DOHH2 (cell line): Measurements from ENCODE around the gene DCDC1.

ENCODE experiments used
- H3F3A ChIP-seq: fragments of 200-600 bp; sonication (generic), shearing (Covaris generic); 2 replicates; pipeline ENCODE4 v1.6.0; 2016; ENCODE audit warnings: antibody characterized with exemption, mild to moderate bottlenecking; ENCODE audit not compliant: control insufficient read depth, insufficient read depth
- H3K27ac ChIP-seq: fragments of 200-600 bp; sonication (generic); 2 replicates; pipeline ENCODE4 v1.5.1; 2014; ENCODE audit warnings: low read depth, mild to moderate bottlenecking, low read length, moderate library complexity
- H3K27me3 ChIP-seq: fragments of 200-600 bp; sonication (generic); 2 replicates; pipeline ENCODE4 v1.6.1; 2014; ENCODE audit warnings: mild to moderate bottlenecking, low read length, mixed read lengths; ENCODE audit not compliant: control insufficient read depth
- H3K36me3 ChIP-seq: fragments of 200-600 bp; sonication (generic); 2 replicates; pipeline ENCODE4 v1.6.1; 2014; ENCODE audit warnings: mild to moderate bottlenecking, low read length, moderate library complexity, mixed read lengths; ENCODE audit not compliant: control insufficient read depth
- H3K4me1 ChIP-seq: fragments of 200-600 bp; sonication (generic); 2 replicates; pipeline ENCODE4 v1.6.1; 2014; ENCODE audit warnings: mild to moderate bottlenecking, low read length, mixed read lengths; ENCODE audit not compliant: control insufficient read depth
- H3K4me2 ChIP-seq: fragments of 200-600 bp; sonication (generic); 2 replicates; pipeline ENCODE4 v1.6.0; 2014; ENCODE audit warnings: mild to moderate bottlenecking, low read length, moderate library complexity
- H3K4me3 ChIP-seq: fragments of 200-600 bp; sonication (generic); 2 replicates; pipeline ENCODE4 v1.5.1; 2014; ENCODE audit warnings: mild to moderate bottlenecking, low read length, mixed read lengths
- H3K79me2 ChIP-seq: fragments of 200-600 bp; sonication (generic); 2 replicates; pipeline ENCODE4 v1.6.1; 2014; ENCODE audit warnings: mild to moderate bottlenecking, low read length, mixed read lengths; ENCODE audit not compliant: control insufficient read depth
- H3K9me2 ChIP-seq: fragments of 200-600 bp; sonication (generic); replicated peaks from 2 replicates; pipeline ENCODE4 v1.6.1; 2014; ENCODE audit warnings: mild to moderate bottlenecking, low read length, mixed read lengths; ENCODE audit not compliant: control insufficient read depth
- H3K9me3 ChIP-seq: fragments of 200-600 bp; sonication (generic); 2 replicates; pipeline ENCODE4 v1.6.1; 2014; ENCODE audit warnings: antibody characterized with exemption, low read length, mixed read lengths; ENCODE audit not compliant: control insufficient read depth, insufficient read depth
- H4K20me1 ChIP-seq: fragments of 200-600 bp; sonication (generic); 2 replicates; pipeline ENCODE4 v1.6.0; 2014; ENCODE audit warnings: low read depth, mild to moderate bottlenecking, antibody characterized with exemption, low read length, moderate library complexity; ENCODE audit not compliant: control insufficient read depth, insufficient read depth
- EZH2phosphoT487 ChIP-seq: fragments of 200-600 bp; sonication (generic); IDR thresholded peaks from 2 replicates; pipeline ENCODE4 v1.6.1; 2017; ENCODE audit warnings: borderline replicate concordance, mild to moderate bottlenecking, antibody characterized with exemption, low read length, moderate library complexity, mixed read lengths
- TF ChIP-seq, protein P1 (sequence below): fragments of 200-600 bp; sonication (generic); IDR thresholded peaks from one replicate; pipeline ENCODE4 v1.5.1; 2014; ENCODE audit warnings: antibody characterized with exemption, mild to moderate bottlenecking, low read depth, low read length; ENCODE audit not compliant: poor library complexity, severe bottlenecking

Gene DCDC1

DNA sequence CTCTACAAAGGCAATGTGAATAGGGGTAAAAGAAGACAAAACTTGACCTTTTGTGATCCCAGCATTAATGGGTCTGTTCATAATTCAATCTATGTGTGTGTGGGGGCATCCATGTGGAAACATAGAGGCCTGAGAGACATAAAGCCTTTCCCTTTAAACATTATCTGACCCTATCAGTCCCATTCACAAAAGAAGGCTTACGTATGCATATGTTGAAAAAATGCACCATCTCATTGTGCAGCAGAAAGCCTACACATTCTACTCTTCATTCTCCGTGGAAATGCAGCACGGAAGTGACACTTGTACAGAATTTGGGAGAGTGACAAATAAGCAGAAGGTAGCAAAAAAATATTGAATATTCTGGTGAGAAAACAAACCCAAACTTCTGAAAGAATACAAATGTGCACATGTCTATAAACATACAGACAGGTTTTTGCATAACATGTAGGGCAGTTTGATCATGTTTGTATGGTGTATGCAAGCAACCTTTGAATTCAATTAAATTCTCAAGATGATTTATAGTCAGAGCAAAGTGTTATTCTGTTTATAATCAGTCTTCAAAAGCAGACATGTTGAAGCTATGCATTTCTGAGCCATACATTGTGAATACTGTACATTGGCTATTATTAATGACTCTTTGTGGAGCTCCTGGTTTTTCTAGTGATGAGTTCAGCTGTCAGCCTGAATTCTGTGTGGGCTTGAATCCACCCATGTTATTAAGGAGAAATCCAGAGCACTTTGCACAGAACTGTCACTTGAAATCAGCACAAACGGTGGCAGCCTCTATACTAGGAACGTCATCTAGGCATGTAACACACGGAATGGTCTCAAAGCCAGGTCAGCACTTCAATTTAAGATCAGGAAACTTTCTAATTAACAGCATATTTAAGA, 236.8 kb downstream of the DCDC1 start:
- Histone ChIP-seq H3K9me2 (no peaks in the 10 kb centered on the region), H3K4me3 (no peak overlapping the region), H3K4me2 (no peak overlapping the region), H3F3A (no peaks in the 10 kb centered on the region), H4K20me1 (no peaks in the 10 kb centered on the region), H3K36me3 (no peaks in the 10 kb centered on the region), H3K4me1 (no peaks in the 10 kb centered on the region), H3K9me3 (no peaks in the 10 kb centered on the region), H3K27me3 (no peaks in the 10 kb centered on the region), H3K27ac (no peak overlapping the region), H3K79me2 (no peaks in the 10 kb centered on the region)
- TF ChIP-seq EZH2phosphoT487: no peak
- TF ChIP-seq, protein P1, sequence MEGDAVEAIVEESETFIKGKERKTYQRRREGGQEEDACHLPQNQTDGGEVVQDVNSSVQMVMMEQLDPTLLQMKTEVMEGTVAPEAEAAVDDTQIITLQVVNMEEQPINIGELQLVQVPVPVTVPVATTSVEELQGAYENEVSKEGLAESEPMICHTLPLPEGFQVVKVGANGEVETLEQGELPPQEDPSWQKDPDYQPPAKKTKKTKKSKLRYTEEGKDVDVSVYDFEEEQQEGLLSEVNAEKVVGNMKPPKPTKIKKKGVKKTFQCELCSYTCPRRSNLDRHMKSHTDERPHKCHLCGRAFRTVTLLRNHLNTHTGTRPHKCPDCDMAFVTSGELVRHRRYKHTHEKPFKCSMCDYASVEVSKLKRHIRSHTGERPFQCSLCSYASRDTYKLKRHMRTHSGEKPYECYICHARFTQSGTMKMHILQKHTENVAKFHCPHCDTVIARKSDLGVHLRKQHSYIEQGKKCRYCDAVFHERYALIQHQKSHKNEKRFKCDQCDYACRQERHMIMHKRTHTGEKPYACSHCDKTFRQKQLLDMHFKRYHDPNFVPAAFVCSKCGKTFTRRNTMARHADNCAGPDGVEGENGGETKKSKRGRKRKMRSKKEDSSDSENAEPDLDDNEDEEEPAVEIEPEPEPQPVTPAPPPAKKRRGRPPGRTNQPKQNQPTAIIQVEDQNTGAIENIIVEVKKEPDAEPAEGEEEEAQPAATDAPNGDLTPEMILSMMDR: no peak

DNA sequence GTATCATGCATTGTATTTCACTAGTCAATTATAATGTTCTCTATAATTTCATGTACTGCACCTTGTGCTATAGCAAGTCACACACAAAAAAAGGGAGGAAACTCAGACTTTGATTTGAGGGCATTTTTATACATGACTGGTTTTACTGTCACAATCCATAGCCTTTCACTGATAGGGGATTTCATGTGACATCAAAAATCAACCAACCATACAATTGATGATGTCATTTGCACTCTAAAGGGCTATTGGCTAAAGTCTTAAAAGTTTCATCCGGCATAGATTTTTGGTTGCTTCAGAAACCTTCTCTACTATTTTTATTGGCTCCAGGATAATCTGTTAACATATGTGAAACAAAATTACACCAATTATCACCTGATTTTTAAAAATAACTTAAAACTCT, 237.8 kb downstream of the DCDC1 start:
- Histone ChIP-seq H3K4me2 (no peak overlapping the region), H4K20me1 (no peaks in the 10 kb centered on the region), H3K36me3 (no peaks in the 10 kb centered on the region), H3K4me3 (no peak overlapping the region), H3K27ac (no peak overlapping the region), H3K9me2 (no peaks in the 10 kb centered on the region), H3K9me3 (no peaks in the 10 kb centered on the region), H3K79me2 (no peaks in the 10 kb centered on the region), H3K27me3 (no peaks in the 10 kb centered on the region), H3K4me1 (no peaks in the 10 kb centered on the region), H3F3A (no peaks in the 10 kb centered on the region)
- TF ChIP-seq, protein P1: no peak
- no peak for TF ChIP-seq EZH2phosphoT487

GRCh38 chr11:31127290-31127689, 242.2 kb downstream of the DCDC1 start:
- Histone ChIP-seq H3K79me2 (no peaks in the 10 kb centered on the region), H3K9me2 (no peaks in the 10 kb centered on the region), H3K27me3 (no peaks in the 10 kb centered on the region), H3K4me1 (no peaks in the 10 kb centered on the region), H3F3A (no peaks in the 10 kb centered on the region), H3K9me3 (no peaks in the 10 kb centered on the region), H4K20me1 (no peaks in the 10 kb centered on the region), H3K27ac (no peak overlapping the region), H3K36me3 (no peaks in the 10 kb centered on the region), H3K4me2 (no peak overlapping the region), H3K4me3 (no peak overlapping the region)
- TF ChIP-seq, protein P1: no peak
- TF ChIP-seq EZH2phosphoT487: no peak
